ENCODE results near the gene MYO5A.
"Not testable (repeated sequence)": the region's sequence is repeated elsewhere in the genome, so short reads cannot be mapped to it uniquely, and the experiment has no call there.

The MYO5A gene

DNA sequence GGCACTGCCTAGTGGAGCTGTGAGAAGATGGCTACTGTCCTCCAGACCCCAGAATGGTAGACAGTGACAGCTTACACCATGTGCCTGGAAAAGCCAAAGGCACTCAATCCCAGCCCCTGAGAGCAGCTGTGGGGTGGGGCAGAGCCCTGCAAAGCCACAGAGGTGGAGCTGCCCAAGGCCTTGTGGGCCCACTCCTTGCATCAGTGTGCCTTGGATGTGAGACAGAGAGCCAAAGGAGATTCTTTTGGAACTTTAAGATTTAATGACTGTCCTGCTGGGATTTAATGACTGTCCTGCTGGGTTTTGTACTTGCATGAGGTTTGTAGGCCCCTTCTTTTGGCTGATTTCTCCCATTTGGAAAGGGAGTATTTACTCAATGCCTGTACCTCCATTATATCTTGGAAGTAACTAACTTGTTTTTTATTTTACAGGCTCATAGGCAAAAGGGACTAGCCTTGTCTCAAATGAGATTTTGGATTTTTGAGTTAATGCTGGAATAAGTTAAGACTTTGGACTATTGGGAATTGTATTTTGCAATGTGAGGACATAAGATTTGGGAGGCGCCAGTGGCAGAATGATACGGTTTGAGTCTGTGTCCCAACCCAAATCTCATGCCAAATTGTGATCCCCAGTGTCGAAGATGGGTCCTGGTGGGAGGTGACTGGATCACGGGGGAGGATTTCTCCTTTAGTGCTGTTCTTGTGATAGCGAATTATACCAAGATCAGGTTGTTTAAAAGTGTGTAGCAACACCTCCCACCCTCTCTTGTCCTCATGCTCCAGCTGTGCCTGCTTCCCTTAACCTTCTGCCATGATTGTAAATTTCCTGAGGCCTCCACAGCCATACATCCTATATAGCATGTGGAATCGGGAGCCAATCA is 80.4 kb downstream of the MYO5A start:
- Mint-ChIP-seq H3K27ac (no peak overlapping the region), H3K4me3 (no peak overlapping the region), H3K36me3 (ENCODE audit: low read depth) (peaks cover 4% of the 10 kb centered on the region), H3K9me3 (peaks cover 15% of the 10 kb centered on the region), H3K27me3 (ENCODE audit: low read depth) (no peaks in the 10 kb centered on the region), H3K4me1 (no peaks in the 10 kb centered on the region)
- TF ChIP-seq, protein P1, sequence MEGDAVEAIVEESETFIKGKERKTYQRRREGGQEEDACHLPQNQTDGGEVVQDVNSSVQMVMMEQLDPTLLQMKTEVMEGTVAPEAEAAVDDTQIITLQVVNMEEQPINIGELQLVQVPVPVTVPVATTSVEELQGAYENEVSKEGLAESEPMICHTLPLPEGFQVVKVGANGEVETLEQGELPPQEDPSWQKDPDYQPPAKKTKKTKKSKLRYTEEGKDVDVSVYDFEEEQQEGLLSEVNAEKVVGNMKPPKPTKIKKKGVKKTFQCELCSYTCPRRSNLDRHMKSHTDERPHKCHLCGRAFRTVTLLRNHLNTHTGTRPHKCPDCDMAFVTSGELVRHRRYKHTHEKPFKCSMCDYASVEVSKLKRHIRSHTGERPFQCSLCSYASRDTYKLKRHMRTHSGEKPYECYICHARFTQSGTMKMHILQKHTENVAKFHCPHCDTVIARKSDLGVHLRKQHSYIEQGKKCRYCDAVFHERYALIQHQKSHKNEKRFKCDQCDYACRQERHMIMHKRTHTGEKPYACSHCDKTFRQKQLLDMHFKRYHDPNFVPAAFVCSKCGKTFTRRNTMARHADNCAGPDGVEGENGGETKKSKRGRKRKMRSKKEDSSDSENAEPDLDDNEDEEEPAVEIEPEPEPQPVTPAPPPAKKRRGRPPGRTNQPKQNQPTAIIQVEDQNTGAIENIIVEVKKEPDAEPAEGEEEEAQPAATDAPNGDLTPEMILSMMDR (IDR thresholded peaks at IDR 0.05; ENCODE audit: unreplicated experiment in 3 of 3): no peak

DNA sequence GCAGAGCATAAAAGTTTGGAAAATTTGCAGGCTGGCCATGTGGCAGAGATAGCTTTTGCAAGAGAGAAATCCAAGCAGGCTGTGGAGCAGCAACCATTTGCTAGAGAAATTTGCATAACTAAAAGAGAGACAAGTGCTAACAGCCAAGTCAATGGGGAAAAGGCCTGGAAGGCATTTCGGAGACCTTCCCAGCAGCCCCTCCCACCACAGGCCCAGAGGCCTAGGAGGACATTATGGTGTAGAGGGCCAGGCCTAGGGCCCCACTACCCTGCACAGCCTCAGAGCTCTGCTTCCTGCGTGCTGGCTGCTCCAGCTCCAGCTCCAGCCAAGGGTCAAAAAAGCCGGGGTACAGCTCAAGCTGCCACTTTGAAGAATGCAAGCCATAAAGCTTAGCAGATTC is 82.7 kb downstream of the MYO5A start:
- no peaks in the 10 kb centered on the region for H3K4me1 Mint-ChIP-seq
- no peak overlapping the region for H3K27ac Mint-ChIP-seq
- H3K36me3 Mint-ChIP-seq (ENCODE audit: low read depth): peaks cover 4% of the 10 kb centered on the region
- H3K4me3 Mint-ChIP-seq: no peak overlapping the region
- peaks cover 3% of the 10 kb centered on the region for H3K27me3 Mint-ChIP-seq (ENCODE audit: low read depth)
- TF ChIP-seq, protein P1 (IDR thresholded peaks at IDR 0.05; ENCODE audit: unreplicated experiment in 3 of 3): no peak
- peaks cover 8% of the 10 kb centered on the region for H3K9me3 Mint-ChIP-seq

DNA sequence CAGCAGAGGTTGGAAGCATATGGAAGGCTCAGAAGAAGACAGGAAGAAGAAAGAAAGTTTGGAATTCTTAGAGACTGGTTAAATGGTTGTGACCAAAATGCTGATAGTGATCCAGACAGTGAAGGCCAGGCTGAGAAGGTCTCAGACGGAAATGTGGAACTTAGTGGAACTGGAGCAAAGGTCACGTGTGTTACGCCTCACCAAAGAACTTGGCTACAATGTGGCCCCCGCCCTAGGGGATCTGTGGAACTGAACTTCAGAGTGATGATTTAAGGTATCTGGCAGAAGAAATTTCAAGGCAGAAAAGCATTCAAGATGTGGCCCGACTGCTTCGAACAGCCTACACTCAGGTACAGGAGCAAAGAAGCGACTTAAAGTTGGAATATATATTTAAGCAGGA is 83.1 kb downstream of the MYO5A start:
- Mint-ChIP-seq H3K4me1 (no peaks in the 10 kb centered on the region), H3K27ac (no peak overlapping the region), H3K27me3 (ENCODE audit: low read depth) (peaks cover 3% of the 10 kb centered on the region), H3K36me3 (ENCODE audit: low read depth) (peaks cover 4% of the 10 kb centered on the region), H3K9me3 (peaks cover 8% of the 10 kb centered on the region), H3K4me3 (no peak overlapping the region)
- TF ChIP-seq, protein P1 (IDR thresholded peaks at IDR 0.05; ENCODE audit: unreplicated experiment in 3 of 3): no peak

DNA sequence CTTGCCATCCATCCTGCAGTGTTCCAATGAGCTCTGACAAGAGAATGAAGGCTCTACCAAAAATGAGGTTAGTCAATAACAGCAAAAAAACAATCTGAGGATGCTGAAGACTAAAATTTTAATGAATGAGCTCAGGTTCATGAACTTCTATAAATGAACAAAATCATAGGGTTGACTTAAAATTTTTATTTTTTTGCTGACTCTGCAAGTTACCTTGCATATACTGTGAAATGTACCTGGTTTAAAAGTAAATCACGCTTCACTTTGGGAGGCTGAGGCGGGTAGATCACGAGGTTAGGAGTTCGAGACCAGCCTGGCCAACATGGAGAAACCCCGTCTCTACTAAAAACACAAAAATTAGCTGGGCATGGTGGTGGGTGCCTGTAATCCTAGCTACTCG is 85.5 kb downstream of the MYO5A start:
- not testable (repeated sequence) for H3K4me3 Mint-ChIP-seq; H3K27ac Mint-ChIP-seq; H3K9me3 Mint-ChIP-seq; H3K36me3 Mint-ChIP-seq (ENCODE audit: low read depth); H3K27me3 Mint-ChIP-seq (ENCODE audit: low read depth); H3K4me1 Mint-ChIP-seq

DNA sequence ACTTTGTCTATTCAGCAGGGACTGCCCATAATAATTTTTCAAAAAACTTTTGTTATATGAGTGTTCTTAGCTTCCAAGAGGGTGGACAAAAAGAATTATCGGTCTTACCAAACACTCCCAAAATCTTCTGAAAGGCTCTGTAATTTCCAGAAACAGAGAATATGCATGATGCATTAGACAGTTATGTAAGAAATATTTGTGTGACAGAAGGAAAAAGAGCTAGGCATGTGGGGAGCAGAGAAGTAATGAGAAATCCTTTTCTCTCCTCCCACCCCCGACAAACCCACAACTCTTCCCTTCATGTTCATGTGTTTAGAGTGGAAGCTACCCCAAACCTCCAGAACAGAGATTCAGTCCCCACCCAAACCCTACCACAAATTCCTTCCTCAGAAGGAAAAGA is 86.8 kb downstream of the MYO5A start:
- H3K27me3 Mint-ChIP-seq (ENCODE audit: low read depth): peaks cover 3% of the 10 kb centered on the region
- no peak overlapping the region for H3K27ac Mint-ChIP-seq
- no peak overlapping the region for H3K4me3 Mint-ChIP-seq
- H3K36me3 Mint-ChIP-seq (ENCODE audit: low read depth): peaks cover 4% of the 10 kb centered on the region
- peaks cover 6% of the 10 kb centered on the region for H3K9me3 Mint-ChIP-seq
- TF ChIP-seq, protein P1 (IDR thresholded peaks at IDR 0.05; ENCODE audit: unreplicated experiment in 3 of 3): no peak
- H3K4me1 Mint-ChIP-seq: no peaks in the 10 kb centered on the region

DNA sequence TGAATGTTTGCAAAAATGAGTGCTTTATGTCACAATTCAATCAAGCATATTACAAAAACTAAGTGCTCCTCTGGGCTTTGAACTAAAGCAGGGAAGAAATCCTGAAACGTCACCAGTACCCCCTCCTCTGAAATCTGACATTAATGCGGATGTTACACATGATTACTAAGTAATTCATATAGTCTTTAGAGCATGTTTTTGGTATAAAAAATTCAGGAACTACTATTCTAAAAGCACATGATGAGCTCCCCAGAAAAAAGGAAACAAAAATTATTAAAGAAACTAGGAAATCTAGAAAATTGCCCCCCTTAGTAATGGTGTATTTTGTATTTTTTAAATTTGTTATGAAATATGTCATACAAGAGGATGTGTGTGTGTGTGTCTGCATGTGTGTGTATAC is 87.7 kb downstream of the MYO5A start:
- TF ChIP-seq, protein P1 (IDR thresholded peaks at IDR 0.05; ENCODE audit: unreplicated experiment in 3 of 3): no peak
- Mint-ChIP-seq H3K36me3 (ENCODE audit: low read depth) (peaks cover 4% of the 10 kb centered on the region), H3K4me1 (no peaks in the 10 kb centered on the region), H3K27ac (no peak overlapping the region), H3K4me3 (no peak overlapping the region), H3K27me3 (ENCODE audit: low read depth) (peaks cover 3% of the 10 kb centered on the region), H3K9me3 (peaks cover 6% of the 10 kb centered on the region)

Measured in nephron (organoid).